SK-N-MC (cell line): ENCODE results near the gene MCOLN1.

Experiments used
- EZH2 ChIP-seq: fragments of 200-600 bp; sonication (generic); IDR thresholded peaks from one replicate; pipeline ENCODE4 v1.6.1; 2017; ENCODE audit warnings: antibody characterized with exemption
- POLR2AphosphoS5 ChIP-seq: IDR thresholded peaks from 2 replicates; pipeline ENCODE4 v1.6.1; 2012; ENCODE audit warnings: mild to moderate bottlenecking, low read depth, low read length, borderline replicate concordance

DNA sequence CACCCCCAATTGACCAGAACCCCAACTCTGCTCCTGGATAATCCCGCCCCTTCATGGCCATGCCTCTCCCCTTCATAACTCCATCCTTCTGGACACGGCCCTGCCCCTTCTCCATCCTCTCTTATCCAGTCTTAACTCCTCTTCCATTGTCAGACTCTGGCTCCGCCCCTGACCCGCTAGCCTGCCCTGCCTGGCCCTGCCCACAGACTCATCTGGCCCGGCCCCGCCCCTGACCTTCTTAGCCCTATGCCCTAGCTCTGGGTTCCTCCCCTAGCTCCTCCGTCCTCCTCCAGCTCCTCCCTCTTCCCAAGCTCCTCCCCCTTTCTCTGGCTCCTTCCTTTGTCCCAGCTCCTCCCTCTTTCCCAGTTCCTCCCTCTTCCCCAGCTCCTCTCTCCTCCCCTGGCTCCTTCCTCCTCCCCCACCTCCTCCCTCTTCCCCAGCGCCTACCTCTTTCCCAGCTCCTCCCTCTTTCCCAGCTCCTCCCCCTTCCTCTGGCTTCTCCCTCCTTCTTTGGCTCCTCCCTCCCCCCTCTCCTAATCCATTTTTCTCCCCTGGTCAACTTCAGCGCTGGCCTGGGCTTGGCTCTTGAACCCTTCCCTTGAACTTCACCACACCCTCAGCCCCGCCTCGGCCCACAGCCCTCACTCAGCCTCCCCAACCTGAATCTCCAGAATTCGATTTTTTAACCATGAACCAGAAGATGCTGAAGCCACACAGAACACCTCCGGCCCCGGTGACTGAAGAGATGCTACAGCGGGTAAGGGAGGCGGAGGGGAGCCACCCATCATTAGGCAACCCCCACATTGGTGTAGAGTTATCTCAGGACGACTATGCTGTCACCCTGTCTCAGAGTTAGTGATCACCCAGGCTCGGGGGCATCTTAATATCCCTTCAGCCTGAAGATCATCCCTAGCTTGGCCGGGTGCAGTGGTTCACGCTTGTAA is 15.8 kb upstream of the MCOLN1 start:
- no peak for TF ChIP-seq POLR2AphosphoS5
- no peak for TF ChIP-seq EZH2
